Neural progenitor cell (in vitro differentiated cells): ENCODE data around the gene ARHGAP23. TPM values are rescaled to one million over a fixed set of nuclear protein-coding genes. Genes with fewer than 3 reads are reported as not detected.

Experiments used
- DNase-seq: peaks from one replicate; pipeline ENCODE4 v3.0.0-alpha.2; 2016; ENCODE audit warnings: low spot score
- H2AFZ ChIP-seq: fragments of 200-600 bp; sonication (generic); replicated peaks from 2 replicates; pipeline ENCODE4 v1.6.1; 2016; ENCODE audit warnings: antibody characterized with exemption
- H3F3A ChIP-seq: fragments of 200-600 bp; sonication (generic); 2 replicates; pipeline ENCODE4 v1.6.1; 2016; ENCODE audit warnings: antibody characterized with exemption, low read depth
- H3K27ac ChIP-seq: fragments of 200-600 bp; sonication (generic); 2 replicates; pipeline ENCODE4 v1.5.1; 2016; ENCODE audit warnings: mild to moderate bottlenecking
- H3K27me3 ChIP-seq: fragments of 200-600 bp; sonication (generic); 2 replicates; pipeline ENCODE4 v1.6.1; 2016; ENCODE audit warnings: mild to moderate bottlenecking, moderate library complexity
- H3K36me3 ChIP-seq: fragments of 200-600 bp; sonication (generic); 2 replicates; pipeline ENCODE4 v1.5.1; 2016
- H3K4me1 ChIP-seq: fragments of 200-600 bp; sonication (generic); 2 replicates; pipeline ENCODE4 v1.6.1; 2016; ENCODE audit warnings: mixed run types
- H3K4me2 ChIP-seq: fragments of 200-600 bp; sonication (generic); 2 replicates; pipeline ENCODE4 v1.6.1; 2016
- H3K4me3 ChIP-seq: fragments of 200-600 bp; sonication (generic); 2 replicates; pipeline ENCODE4 v1.5.1; 2016
- H3K79me2 ChIP-seq: fragments of 200-600 bp; sonication (generic); 2 replicates; pipeline ENCODE4 v1.6.1; 2016; ENCODE audit warnings: low read depth
- H3K9ac ChIP-seq: fragments of 200-600 bp; sonication (generic); 2 replicates; pipeline ENCODE4 v1.6.1; 2016
- H3K9me3 ChIP-seq: fragments of 200-600 bp; sonication (generic); 2 replicates; pipeline ENCODE4 v1.5.1; 2016; ENCODE audit warnings: low read depth
- H4K20me1 ChIP-seq: fragments of 200-600 bp; sonication (generic); 2 replicates; pipeline ENCODE4 v1.6.1; 2016; ENCODE audit warnings: low read depth
- H3K27ac Mint-ChIP-seq: 3 replicates; pipeline ENCODE4 v1.8.0; 2021; ENCODE audit warnings: mixed read lengths
- H3K27me3 Mint-ChIP-seq: 2 replicates; pipeline ENCODE4 v1.8.0; 2022; ENCODE audit warnings: low read depth, mild to moderate bottlenecking, inconsistent platforms, moderate library complexity, mixed read lengths; ENCODE audit not compliant: insufficient read depth
- H3K36me3 Mint-ChIP-seq: 3 replicates; pipeline ENCODE4 v1.8.0; 2021; ENCODE audit warnings: mixed read lengths
- H3K4me1 Mint-ChIP-seq: 3 replicates; pipeline ENCODE4 v1.8.0; 2021; ENCODE audit warnings: mixed read lengths
- H3K4me3 Mint-ChIP-seq: 3 replicates; pipeline ENCODE4 v1.8.0; 2021; ENCODE audit warnings: mild to moderate bottlenecking, moderate library complexity, mixed read lengths
- H3K9me3 Mint-ChIP-seq: 3 replicates; pipeline ENCODE4 v1.8.0; 2020; ENCODE audit warnings: mixed read lengths
- EZH2 ChIP-seq: fragments of 200-600 bp; sonication (generic); IDR thresholded peaks from 2 replicates; pipeline ENCODE4 v1.6.1; 2017; ENCODE audit warnings: antibody characterized with exemption, mild to moderate bottlenecking, moderate library complexity
- EZH2phosphoT487 ChIP-seq: fragments of 200-600 bp; sonication (generic); IDR thresholded peaks from 2 replicates; pipeline ENCODE4 v1.6.1; 2017; ENCODE audit warnings: antibody characterized with exemption
- total RNA-seq: library from RNA; depleted of rRNA; stranded (reverse); fragments of >200 nt; gene quantifications from 2 replicates; pipeline ENCODE4 v1.2.3, GENCODE V29; 2015; ENCODE audit warnings: low replicate concordance
- TF ChIP-seq, protein P1 (sequence below): fragments of 200-600 bp; sonication (generic); IDR thresholded peaks from 2 replicates; pipeline ENCODE4 v1.5.1; 2017; ENCODE audit warnings: antibody characterized with exemption, mild to moderate bottlenecking

ARHGAP23 gene
- total RNA-seq, 1 donor from 2014 or later, result 6.1 TPM

DNA sequence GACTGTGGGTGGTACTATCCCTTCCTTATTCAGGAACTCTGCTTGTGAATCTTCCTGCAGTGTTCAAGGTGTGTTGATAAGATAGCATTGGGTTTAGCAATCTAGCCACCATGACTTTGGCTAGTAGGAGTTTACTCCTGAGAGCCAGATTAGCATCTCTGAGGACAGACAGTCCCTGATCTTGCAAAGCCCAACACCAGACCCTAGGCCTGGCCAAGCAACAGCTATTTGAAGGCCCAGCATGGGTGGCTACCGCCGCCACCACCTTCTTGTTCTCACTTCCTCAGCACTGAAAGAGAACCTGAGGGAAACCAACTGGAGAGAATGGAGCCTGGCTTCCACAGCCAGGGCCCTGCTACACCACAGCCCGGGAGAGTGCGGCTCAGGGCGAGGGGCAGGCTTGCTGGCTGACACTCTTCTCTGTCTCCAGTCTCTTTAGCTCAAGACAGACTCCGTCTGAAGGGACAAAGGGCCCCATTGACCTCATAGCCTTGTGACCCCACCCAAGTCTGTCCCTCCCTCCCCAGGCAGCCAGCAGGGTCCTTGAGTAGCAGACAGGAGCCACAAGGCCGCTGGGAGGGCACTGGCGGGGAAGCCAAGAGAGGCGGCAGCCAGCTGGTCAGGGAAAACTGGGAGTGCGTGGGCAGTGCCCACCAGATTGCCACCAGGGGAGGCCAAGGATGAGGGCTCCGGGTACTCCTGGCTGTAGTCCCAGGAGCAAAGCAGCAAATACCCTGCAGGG is 10.9 kb upstream of the ARHGAP23 start:
- Mint-ChIP-seq H3K36me3 (no peaks in the 10 kb centered on the region), H3K27ac (no peak overlapping the region), H3K4me1 (peaks cover 41% of the 10 kb centered on the region), H3K27me3 (peaks cover 28% of the 10 kb centered on the region), H3K4me3 (peak overlapping the region; percentile 52), H3K9me3 (no peaks in the 10 kb centered on the region)
- H3K27me3 ChIP-seq, result peaks cover 31% of the 10 kb centered on the region
- TF ChIP-seq, protein P1, sequence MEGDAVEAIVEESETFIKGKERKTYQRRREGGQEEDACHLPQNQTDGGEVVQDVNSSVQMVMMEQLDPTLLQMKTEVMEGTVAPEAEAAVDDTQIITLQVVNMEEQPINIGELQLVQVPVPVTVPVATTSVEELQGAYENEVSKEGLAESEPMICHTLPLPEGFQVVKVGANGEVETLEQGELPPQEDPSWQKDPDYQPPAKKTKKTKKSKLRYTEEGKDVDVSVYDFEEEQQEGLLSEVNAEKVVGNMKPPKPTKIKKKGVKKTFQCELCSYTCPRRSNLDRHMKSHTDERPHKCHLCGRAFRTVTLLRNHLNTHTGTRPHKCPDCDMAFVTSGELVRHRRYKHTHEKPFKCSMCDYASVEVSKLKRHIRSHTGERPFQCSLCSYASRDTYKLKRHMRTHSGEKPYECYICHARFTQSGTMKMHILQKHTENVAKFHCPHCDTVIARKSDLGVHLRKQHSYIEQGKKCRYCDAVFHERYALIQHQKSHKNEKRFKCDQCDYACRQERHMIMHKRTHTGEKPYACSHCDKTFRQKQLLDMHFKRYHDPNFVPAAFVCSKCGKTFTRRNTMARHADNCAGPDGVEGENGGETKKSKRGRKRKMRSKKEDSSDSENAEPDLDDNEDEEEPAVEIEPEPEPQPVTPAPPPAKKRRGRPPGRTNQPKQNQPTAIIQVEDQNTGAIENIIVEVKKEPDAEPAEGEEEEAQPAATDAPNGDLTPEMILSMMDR, result no peak
- TF ChIP-seq EZH2phosphoT487 (no peak), EZH2 (no peak)
- H3K4me2 ChIP-seq, result no peak overlapping the region
- H2AFZ ChIP-seq, result no peak overlapping the region
- DNase-seq, result no peak
- H3K9ac ChIP-seq, result no peak overlapping the region
- H3K36me3 ChIP-seq, result no peaks in the 10 kb centered on the region
- no peaks in the 10 kb centered on the region for H3K79me2 ChIP-seq
- peaks cover 40% of the 10 kb centered on the region for H3F3A ChIP-seq
- H3K4me1 ChIP-seq, result peaks cover 62% of the 10 kb centered on the region
- no peaks in the 10 kb centered on the region for H3K9me3 ChIP-seq
- no peaks in the 10 kb centered on the region for H4K20me1 ChIP-seq
- H3K4me3 ChIP-seq, result no peak overlapping the region
- H3K27ac ChIP-seq, result no peak overlapping the region

DNA sequence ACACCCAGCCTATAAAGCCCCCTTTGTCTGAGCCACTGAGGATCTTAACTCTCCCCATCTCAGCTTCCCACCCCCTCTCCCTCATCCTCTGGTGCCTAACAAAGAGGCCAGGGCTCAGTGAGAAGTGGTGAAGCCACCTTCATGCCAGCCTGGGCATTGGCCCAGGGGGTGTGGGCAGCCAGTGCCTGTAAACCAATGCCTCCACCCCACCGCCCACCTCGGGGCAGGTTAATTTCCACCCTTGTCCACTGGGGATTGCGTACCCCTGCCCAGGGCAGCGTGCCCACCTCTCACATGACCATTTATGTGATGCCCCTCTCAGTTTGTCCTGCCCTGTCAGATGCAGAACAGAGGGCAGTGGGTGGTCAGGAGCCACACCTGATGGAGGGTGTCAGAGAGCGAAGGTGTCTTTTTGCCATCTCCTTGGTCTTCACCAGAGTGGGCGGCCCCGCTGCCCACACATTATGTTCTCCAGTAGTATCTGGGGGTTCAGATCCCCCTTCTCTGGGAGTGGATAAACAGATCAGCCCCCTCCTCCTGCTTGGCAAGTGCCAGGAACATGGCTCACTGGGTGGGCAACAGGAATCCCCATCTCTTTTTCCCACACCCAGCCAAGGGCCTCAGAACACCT is 10.1 kb upstream of the ARHGAP23 start:
- peaks cover 41% of the 10 kb centered on the region for H3K4me1 Mint-ChIP-seq

DNA sequence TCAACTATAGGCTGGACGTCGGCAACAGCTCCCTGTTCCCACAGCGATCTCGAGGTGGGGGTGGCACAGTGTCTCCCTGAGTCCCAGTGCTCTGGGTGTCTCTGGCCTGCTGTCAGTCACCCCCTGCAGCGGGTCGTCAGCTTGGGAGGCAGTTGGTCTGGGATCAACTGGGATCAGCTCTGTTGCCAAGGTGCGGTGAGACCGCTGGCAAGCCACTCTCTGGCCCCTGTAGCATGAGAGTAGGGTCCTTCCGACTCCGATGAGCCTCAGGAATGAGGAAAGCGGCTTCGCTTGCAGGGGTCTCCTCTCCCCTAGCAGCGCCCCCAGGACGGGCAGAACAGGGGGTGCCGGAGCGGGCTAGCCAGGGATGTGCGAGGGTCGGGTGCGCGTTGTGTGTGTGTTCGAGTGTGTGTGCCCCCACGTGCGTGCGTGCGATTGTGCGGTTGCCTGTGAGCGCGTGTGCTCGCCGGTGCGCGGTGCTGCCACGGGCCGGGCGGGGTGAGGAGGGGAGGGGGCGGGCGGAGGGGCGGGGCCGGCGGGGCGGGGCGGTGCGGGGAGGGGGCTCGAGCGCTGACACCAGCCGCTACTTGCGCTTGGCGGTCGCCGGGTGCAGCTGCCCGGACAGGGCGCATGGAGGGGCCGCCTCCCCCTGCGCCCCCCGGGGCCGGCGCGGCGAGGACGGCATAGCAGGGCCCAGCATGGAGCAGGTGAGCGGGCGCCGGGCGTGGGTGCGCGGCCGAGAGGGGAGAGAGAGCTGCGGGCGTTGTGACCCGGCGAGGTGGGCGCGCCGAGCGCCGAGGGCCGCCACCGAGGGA is 9.4 kb upstream of the ARHGAP23 start:
- H3K36me3 ChIP-seq, result no peaks in the 10 kb centered on the region
- Mint-ChIP-seq H3K9me3 (no peaks in the 10 kb centered on the region), H3K4me1 (peaks cover 43% of the 10 kb centered on the region), H3K27me3 (peaks cover 33% of the 10 kb centered on the region), H3K27ac (no peak overlapping the region), H3K36me3 (no peaks in the 10 kb centered on the region), H3K4me3 (peak overlapping the region; percentile 86)
- H3K4me1 ChIP-seq, result peaks cover 62% of the 10 kb centered on the region
- H3K9me3 ChIP-seq, result no peaks in the 10 kb centered on the region
- no peak overlapping the region for H3K27ac ChIP-seq
- peak overlapping the region; percentile 56 for H3K4me3 ChIP-seq
- no peak overlapping the region for H3K9ac ChIP-seq
- no peaks in the 10 kb centered on the region for H4K20me1 ChIP-seq
- peak overlapping the region; percentile 88 for H2AFZ ChIP-seq
- no peaks in the 10 kb centered on the region for H3K79me2 ChIP-seq
- DNase-seq, result peak; percentile 64
- TF ChIP-seq EZH2phosphoT487 (peak; percentile 32), EZH2 (peak; percentile 59)
- TF ChIP-seq, protein P1, result no peak
- H3F3A ChIP-seq, result peaks cover 40% of the 10 kb centered on the region
- peaks cover 31% of the 10 kb centered on the region for H3K27me3 ChIP-seq
- peak overlapping the region; percentile 97 for H3K4me2 ChIP-seq

More for the DNA sequence above, 10.1 kb upstream of the ARHGAP23 start:
- Histone ChIP-seq H3K4me2 (peak overlapping the region; percentile 97), H3K9me3 (no peaks in the 10 kb centered on the region), H3K27me3 (peaks cover 31% of the 10 kb centered on the region), H3K79me2 (no peaks in the 10 kb centered on the region), H3K4me1 (peaks cover 62% of the 10 kb centered on the region), H3K36me3 (no peaks in the 10 kb centered on the region), H3K4me3 (no peak overlapping the region), H4K20me1 (no peaks in the 10 kb centered on the region), H2AFZ (no peak overlapping the region), H3K9ac (no peak overlapping the region), H3F3A (peaks cover 40% of the 10 kb centered on the region), H3K27ac (no peak overlapping the region)
- no peak overlapping the region for H3K27ac Mint-ChIP-seq
- H3K36me3 Mint-ChIP-seq, result no peaks in the 10 kb centered on the region
- H3K27me3 Mint-ChIP-seq, result peaks cover 29% of the 10 kb centered on the region
- no peaks in the 10 kb centered on the region for H3K9me3 Mint-ChIP-seq
- TF ChIP-seq EZH2 (no peak), EZH2phosphoT487 (no peak)
- TF ChIP-seq, protein P1, result no peak
- peak overlapping the region; percentile 86 for H3K4me3 Mint-ChIP-seq
- no peak for DNase-seq
